Measurements from ENCODE around the gene SLC39A5. TPM values are rescaled to one million over a fixed set of nuclear protein-coding genes. Genes with fewer than 3 reads are reported as not detected.

Gene SLC39A5
- total and polyA plus RNA-seq, 2 donors (not counting 1 experiment from before 2014, with no cell fraction given), result 0.69 to 0.97 TPM

- no peak overlapping the region for H3K27ac ChIP-seq (ENCODE audit: low read length in 2 of 2)
- no peaks in the 10 kb centered on the region for H4K20me1 ChIP-seq (ENCODE audit: control insufficient read depth, insufficient read depth, low read length, poor library complexity, severe bottlenecking)
- H3K4me3 ChIP-seq (ENCODE audit: control extremely low read depth in 1 of 5, extremely low read depth in 1 of 5, insufficient read depth in 1 of 5, low read depth in 2 of 5, low read length in 4 of 5), result no peak overlapping the region
- CTCF ChIA-PET, result interaction anchor here (1.0 kb wide), 1 partner anchor 186 kb away, joined by 3 read pairs; no protein-coding TSS in a partner anchor
- peaks cover 6% of the 10 kb centered on the region for H3K79me2 ChIP-seq (ENCODE audit: control insufficient read depth, insufficient read depth, low read length)
- H3K9ac ChIP-seq (ENCODE audit: low read length), result no peak overlapping the region
- H3K4me1 ChIP-seq (ENCODE audit: control insufficient read depth in 2 of 2, insufficient read depth in 2 of 2, low read length in 2 of 2), result no peaks in the 10 kb centered on the region
- no peak overlapping the region for H3K4me2 ChIP-seq (replicated peaks; ENCODE audit: low read depth, low read length, poor library complexity, severe bottlenecking)
- no peaks in the 10 kb centered on the region for H3K27me3 ChIP-seq (replicated peaks in 1 of 4; ENCODE audit: control extremely low read depth in 1 of 4, control insufficient read depth in 3 of 4, insufficient read depth in 4 of 4, low read length in 3 of 4)
- DNase-seq, result no peak
- peaks cover 9 to 65% of the 10 kb centered on the region in 2 experiments for H3K36me3 ChIP-seq (replicated peaks in 1 of 2; ENCODE audit: control extremely low read depth in 1 of 2, control insufficient read depth in 1 of 2, extremely low read depth in 1 of 2, insufficient read depth in 2 of 2, low read length in 1 of 2)
- no peaks in the 10 kb centered on the region for H3K9me3 ChIP-seq (ENCODE audit: control extremely low read depth in 1 of 3, control insufficient read depth in 2 of 3, insufficient read depth in 1 of 3, low read length in 2 of 3)
- Mint-ChIP-seq H3K4me1 (no peaks in the 10 kb centered on the region), H3K4me3 (no peak overlapping the region), H3K27me3 (no peaks in the 10 kb centered on the region), H3K27ac (no peak overlapping the region), H3K9me3 (ENCODE audit: insufficient read depth) (no peaks in the 10 kb centered on the region)
- intact Hi-C loops (cut with micrococcal nuclease), result no loop called here
- ATAC-seq (ENCODE audit: low read depth), result no peak
- TF ChIP-seq, protein P1, sequence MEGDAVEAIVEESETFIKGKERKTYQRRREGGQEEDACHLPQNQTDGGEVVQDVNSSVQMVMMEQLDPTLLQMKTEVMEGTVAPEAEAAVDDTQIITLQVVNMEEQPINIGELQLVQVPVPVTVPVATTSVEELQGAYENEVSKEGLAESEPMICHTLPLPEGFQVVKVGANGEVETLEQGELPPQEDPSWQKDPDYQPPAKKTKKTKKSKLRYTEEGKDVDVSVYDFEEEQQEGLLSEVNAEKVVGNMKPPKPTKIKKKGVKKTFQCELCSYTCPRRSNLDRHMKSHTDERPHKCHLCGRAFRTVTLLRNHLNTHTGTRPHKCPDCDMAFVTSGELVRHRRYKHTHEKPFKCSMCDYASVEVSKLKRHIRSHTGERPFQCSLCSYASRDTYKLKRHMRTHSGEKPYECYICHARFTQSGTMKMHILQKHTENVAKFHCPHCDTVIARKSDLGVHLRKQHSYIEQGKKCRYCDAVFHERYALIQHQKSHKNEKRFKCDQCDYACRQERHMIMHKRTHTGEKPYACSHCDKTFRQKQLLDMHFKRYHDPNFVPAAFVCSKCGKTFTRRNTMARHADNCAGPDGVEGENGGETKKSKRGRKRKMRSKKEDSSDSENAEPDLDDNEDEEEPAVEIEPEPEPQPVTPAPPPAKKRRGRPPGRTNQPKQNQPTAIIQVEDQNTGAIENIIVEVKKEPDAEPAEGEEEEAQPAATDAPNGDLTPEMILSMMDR (IDR thresholded peaks at IDR 0.05), result no peak
- TF ChIP-seq EZH2 (IDR thresholded peaks at IDR 0.05; ENCODE audit: borderline replicate concordance, insufficient read depth, low read depth, low read length, poor library complexity, severe bottlenecking), result no peak
- POLR2A ChIA-PET, result no interaction called here
- no peak overlapping the region for H2AFZ ChIP-seq (ENCODE audit: insufficient read depth, low read depth, low read length, poor library complexity, severe bottlenecking)
Measured at GRCh38 chr12:56280849-56281248, 51.0 kb downstream of the SLC39A5 start.

- Mint-ChIP-seq H3K9me3 (ENCODE audit: insufficient read depth) (no peaks in the 10 kb centered on the region), H3K4me3 (no peak overlapping the region), H3K4me1 (peaks cover 3% of the 10 kb centered on the region), H3K27me3 (no peaks in the 10 kb centered on the region), H3K27ac (no peak overlapping the region)
- POLR2A ChIA-PET, result no interaction called here
- Histone ChIP-seq H3K4me1 (ENCODE audit: control insufficient read depth in 2 of 2, insufficient read depth in 2 of 2, low read length in 2 of 2) (no peaks in the 10 kb centered on the region), H3K4me3 (ENCODE audit: control extremely low read depth in 1 of 5, extremely low read depth in 1 of 5, insufficient read depth in 1 of 5, low read depth in 2 of 5, low read length in 4 of 5) (no peak overlapping the region), H3K9me3 (ENCODE audit: control extremely low read depth in 1 of 3, control insufficient read depth in 2 of 3, insufficient read depth in 1 of 3, low read length in 2 of 3) (no peaks in the 10 kb centered on the region), H3K4me2 (replicated peaks; ENCODE audit: low read depth, low read length, poor library complexity, severe bottlenecking) (no peak overlapping the region), H3K27ac (ENCODE audit: low read length in 2 of 2) (no peak overlapping the region), H3K27me3 (replicated peaks in 1 of 4; ENCODE audit: control extremely low read depth in 1 of 4, control insufficient read depth in 3 of 4, insufficient read depth in 4 of 4, low read length in 3 of 4) (no peaks in the 10 kb centered on the region), H3K79me2 (ENCODE audit: control insufficient read depth, insufficient read depth, low read length) (peaks cover 13% of the 10 kb centered on the region), H4K20me1 (ENCODE audit: control insufficient read depth, insufficient read depth, low read length, poor library complexity, severe bottlenecking) (no peaks in the 10 kb centered on the region), H3K9ac (ENCODE audit: low read length) (no peak overlapping the region), H2AFZ (ENCODE audit: insufficient read depth, low read depth, low read length, poor library complexity, severe bottlenecking) (no peak overlapping the region), H3K36me3 (replicated peaks in 1 of 2; ENCODE audit: control extremely low read depth in 1 of 2, control insufficient read depth in 1 of 2, extremely low read depth in 1 of 2, insufficient read depth in 2 of 2, low read length in 1 of 2) (peaks cover 4 to 66% of the 10 kb centered on the region in 2 experiments)
- intact Hi-C loops (cut with micrococcal nuclease), result no loop called here
- 100% methylated on average over 2 of the region's 6 CpGs for WGBS (ENCODE audit: insufficient coverage)
- CTCF ChIA-PET, result interaction anchor here (1.1 kb wide), 1 partner anchor 182 kb away, joined by 3 read pairs; no protein-coding TSS in a partner anchor
- no peak for DNase-seq
- no peak for ATAC-seq (ENCODE audit: low read depth)
- TF ChIP-seq, protein P1 (IDR thresholded peaks at IDR 0.05), result no peak
- TF ChIP-seq EZH2 (IDR thresholded peaks at IDR 0.05; ENCODE audit: borderline replicate concordance, insufficient read depth, low read depth, low read length, poor library complexity, severe bottlenecking), result no peak
Measured at GRCh38 chr12:56282030-56282429, 52.2 kb downstream of the SLC39A5 start.
